Measurements from ENCODE around the gene PRKN.
"Not testable (repeated sequence)": the region's sequence is repeated elsewhere in the genome, so short reads cannot be mapped to it uniquely, and the experiment has no call there.

PRKN gene

GRCh38 chr6:161507375-161507774 is 1220.2 kb downstream of the PRKN start:
- DNase-seq = peak; percentile 28

GRCh38 chr6:161503570-161503969 is 1224.0 kb downstream of the PRKN start:
- no peak for DNase-seq

GRCh38 chr6:161498881-161499280 is 1228.7 kb downstream of the PRKN start:
- no peak for DNase-seq

GRCh38 chr6:161498359-161498758 is 1229.2 kb downstream of the PRKN start:
- no peak for DNase-seq

GRCh38 chr6:161496941-161497340 is 1230.6 kb downstream of the PRKN start:
- no peak for DNase-seq

GRCh38 chr6:161496271-161496670 is 1231.3 kb downstream of the PRKN start:
- DNase-seq = not testable (repeated sequence)

- DNase-seq = no peak
These were observed 1233.0 kb downstream of the PRKN start for GRCh38 chr6:161494566-161494965.

GRCh38 chr6:161493576-161494118 is 1233.9 kb downstream of the PRKN start:
- DNase-seq = no peak

- no peak for DNase-seq
These were observed 1237.8 kb downstream of the PRKN start for GRCh38 chr6:161489626-161490306.

- DNase-seq = no peak
These were observed 1239.9 kb downstream of the PRKN start for GRCh38 chr6:161487694-161488093.

GRCh38 chr6:161487217-161487531 is 1240.4 kb downstream of the PRKN start:
- no peak for DNase-seq

- no peak for DNase-seq
These were observed 1241.0 kb downstream of the PRKN start for GRCh38 chr6:161486361-161487216.

GRCh38 chr6:161482517-161482858 is 1245.1 kb downstream of the PRKN start:
- no peak for DNase-seq

- DNase-seq = no peak
These were observed 1245.6 kb downstream of the PRKN start for GRCh38 chr6:161481786-161482516.

- no peak for DNase-seq
These were observed 1247.0 kb downstream of the PRKN start for GRCh38 chr6:161480421-161481155.

GRCh38 chr6:161479376-161479775 is 1248.2 kb downstream of the PRKN start:
- no peak for DNase-seq

GRCh38 chr6:161477876-161478425 is 1249.6 kb downstream of the PRKN start:
- DNase-seq = no peak

GRCh38 chr6:161476711-161477110 is 1250.9 kb downstream of the PRKN start:
- DNase-seq = peak; percentile 27

- DNase-seq = no peak
These were observed 1262.2 kb downstream of the PRKN start for GRCh38 chr6:161465403-161465802.

- no peak for DNase-seq
These were observed 1264.5 kb downstream of the PRKN start for GRCh38 chr6:161463071-161463470.

- no peak for DNase-seq
These were observed 1265.4 kb downstream of the PRKN start for GRCh38 chr6:161462148-161462547.

GRCh38 chr6:161459008-161459615 is 1268.5 kb downstream of the PRKN start:
- DNase-seq = no peak

Data from femur (tissue), 1 donor.